ENCODE results near the gene P2RY12.

Gene P2RY12

GRCh38 chr3:151384741-151385174 lies at the start of gene P2RY12:
TSS of gene P2RY12 (minus strand) at chr3:151384753. CDS start at chr3:151338845, 45,908 bp downstream.
- no peak for DNase-seq (ENCODE audit: low read depth in 2 of 2)

GRCh38 chr3:151432616-151433372 lies 48.2 kb upstream of the P2RY12 start:
- no peak for DNase-seq (ENCODE audit: low read depth in 2 of 2)

- no peak for DNase-seq (ENCODE audit: low read depth in 2 of 2)
Observed at GRCh38 chr3:151431940-151432339, 47.4 kb upstream of the P2RY12 start.

GRCh38 chr3:151430821-151431484 lies 46.4 kb upstream of the P2RY12 start:
- DNase-seq (ENCODE audit: low read depth in 2 of 2): no peak

GRCh38 chr3:151428386-151428785 lies 43.8 kb upstream of the P2RY12 start:
- no peak for DNase-seq (ENCODE audit: low read depth in 2 of 2)

- no peak for DNase-seq (ENCODE audit: low read depth in 2 of 2)
Observed at GRCh38 chr3:151426341-151426657, 41.7 kb upstream of the P2RY12 start.

DNA sequence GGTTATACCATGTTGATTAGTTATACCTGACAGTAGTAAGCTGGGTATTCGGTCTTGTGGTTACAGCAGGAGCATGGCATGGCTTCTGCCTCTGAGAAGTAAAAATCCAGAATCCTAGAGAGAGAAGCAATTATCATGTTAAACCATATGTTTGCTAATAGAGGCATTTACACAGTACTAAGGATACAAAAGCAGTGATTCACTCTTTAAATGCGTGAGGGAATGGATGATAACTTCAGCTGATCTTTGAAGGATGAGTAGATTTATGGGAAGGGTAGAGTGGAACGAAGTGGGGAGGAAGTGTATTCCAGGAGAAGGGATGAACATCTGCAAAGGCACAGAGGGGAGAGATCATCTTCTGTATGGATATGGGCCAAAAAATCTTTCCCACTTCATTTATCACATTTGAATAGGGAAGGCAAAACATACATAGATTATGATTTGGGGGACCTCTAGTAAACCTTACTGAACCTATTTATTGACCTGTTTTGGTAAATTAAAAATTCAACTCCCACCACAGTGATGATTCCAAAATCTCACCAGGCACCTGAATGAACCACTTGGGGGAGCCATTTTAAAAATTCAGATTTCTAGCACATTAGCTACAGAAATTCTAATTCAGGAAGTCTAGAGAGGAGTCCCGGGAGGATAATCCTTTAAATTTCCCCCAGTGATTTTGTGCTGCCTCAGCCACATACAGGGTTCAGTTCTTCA lies 41.2 kb upstream of the P2RY12 start:
- no peak for DNase-seq (ENCODE audit: low read depth in 2 of 2)

- no peak for DNase-seq (ENCODE audit: low read depth in 2 of 2)
Observed at GRCh38 chr3:151423091-151423490, 38.5 kb upstream of the P2RY12 start.

- no peak for DNase-seq (ENCODE audit: low read depth in 2 of 2)
Observed at GRCh38 chr3:151421938-151422337, 37.4 kb upstream of the P2RY12 start.

- no peak for DNase-seq (ENCODE audit: low read depth in 2 of 2)
Observed at GRCh38 chr3:151419806-151420205, 35.3 kb upstream of the P2RY12 start.

DNA sequence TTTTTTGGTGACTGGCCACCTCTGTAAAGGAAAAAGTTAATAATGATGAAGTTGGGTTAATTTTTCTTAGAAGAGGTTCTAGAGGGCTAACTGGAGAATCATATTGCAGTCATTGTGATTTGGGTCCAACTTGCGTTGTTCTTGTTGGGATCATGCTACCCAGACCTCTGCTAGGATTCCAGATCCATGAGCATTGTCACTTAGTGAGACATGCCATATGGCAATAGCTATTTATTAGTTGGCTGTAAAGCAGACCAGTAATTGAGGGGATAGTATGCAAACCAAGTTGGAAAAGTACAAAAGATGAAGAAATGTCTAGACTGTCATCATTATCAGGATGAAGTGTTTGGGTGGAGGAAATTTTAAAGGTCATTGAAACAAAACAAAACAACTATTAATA lies 30.7 kb upstream of the P2RY12 start:
- no peak for DNase-seq (ENCODE audit: low read depth in 2 of 2)

DNA sequence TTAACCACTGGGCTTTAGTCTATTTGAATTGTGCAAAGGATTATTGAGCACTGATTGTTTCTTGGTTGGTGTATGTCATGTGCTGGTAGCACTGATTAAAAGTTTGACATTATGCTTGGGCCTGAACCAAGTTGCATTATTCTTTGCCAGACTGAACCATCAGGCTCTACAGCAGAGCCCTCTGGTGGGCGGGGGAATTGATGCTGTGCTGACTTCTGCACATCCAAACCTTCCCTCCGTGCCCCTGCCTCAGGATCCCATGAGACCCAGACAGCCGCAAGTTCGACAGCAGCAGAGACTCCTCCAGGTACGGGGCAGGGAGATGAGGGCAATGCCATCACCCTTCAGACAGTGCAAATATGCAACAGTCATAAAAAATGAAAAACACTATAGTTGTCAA lies 28.4 kb upstream of the P2RY12 start:
- no peak for DNase-seq (ENCODE audit: low read depth in 2 of 2)

- no peak for DNase-seq (ENCODE audit: low read depth in 2 of 2)
Observed at GRCh38 chr3:151410891-151411559, 26.5 kb upstream of the P2RY12 start.

- DNase-seq (ENCODE audit: low read depth in 2 of 2): no peak
Observed at GRCh38 chr3:151407928-151408327, 23.4 kb upstream of the P2RY12 start.

DNA sequence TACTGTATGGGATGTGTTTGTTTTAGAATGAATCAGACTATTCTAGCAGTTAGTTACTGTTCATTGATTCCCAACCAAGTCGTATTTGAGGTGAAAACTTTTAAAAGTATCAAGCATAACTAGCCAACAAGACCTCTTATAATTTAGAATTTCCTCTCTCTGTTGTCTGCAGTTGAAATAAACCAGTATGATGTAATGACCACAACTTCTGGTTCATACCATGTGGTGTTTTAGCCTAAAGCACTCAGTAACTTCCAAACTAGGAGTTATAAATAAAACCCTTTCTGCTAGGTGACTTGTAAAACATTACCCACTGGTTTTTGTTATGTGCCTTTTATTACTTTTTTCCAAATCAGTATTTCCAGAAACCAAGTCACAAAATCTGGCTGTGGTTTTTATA lies 19.8 kb upstream of the P2RY12 start:
- no peak for DNase-seq (ENCODE audit: low read depth in 2 of 2)

DNA sequence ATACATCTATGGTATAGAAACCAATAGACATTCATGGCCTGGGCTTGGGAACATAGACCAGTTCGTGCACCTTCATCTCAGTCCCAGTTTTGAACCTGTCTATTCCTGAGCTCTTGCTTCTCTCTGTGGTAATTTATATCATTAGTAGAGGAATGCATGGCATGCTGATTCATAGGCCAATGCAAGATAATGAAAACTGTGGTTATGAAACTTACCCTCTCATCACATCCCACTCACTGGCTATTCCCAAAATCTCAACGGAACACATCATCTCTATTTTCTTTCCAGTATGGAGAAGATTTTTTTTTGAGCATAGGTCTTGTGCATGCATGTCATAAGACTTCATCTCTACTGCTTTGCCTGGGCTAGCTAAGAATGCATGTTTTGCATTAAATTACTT lies 18.7 kb upstream of the P2RY12 start:
- no peak for DNase-seq (ENCODE audit: low read depth in 2 of 2)

- no peak for DNase-seq (ENCODE audit: low read depth in 2 of 2)
Observed at GRCh38 chr3:151402349-151402748, 17.8 kb upstream of the P2RY12 start.

GRCh38 chr3:151400341-151400740 lies 15.8 kb upstream of the P2RY12 start:
- no peak for DNase-seq (ENCODE audit: low read depth in 2 of 2)

- DNase-seq (ENCODE audit: low read depth in 2 of 2): no peak
Observed at GRCh38 chr3:151398895-151399294, 14.3 kb upstream of the P2RY12 start.

- no peak for DNase-seq (ENCODE audit: low read depth in 2 of 2)
Observed at GRCh38 chr3:151395806-151396205, 11.3 kb upstream of the P2RY12 start.

- no peak for DNase-seq (ENCODE audit: low read depth in 2 of 2)
Observed at GRCh38 chr3:151394611-151395010, 10.1 kb upstream of the P2RY12 start.

GRCh38 chr3:151393941-151394340 lies 9.4 kb upstream of the P2RY12 start:
- no peak for DNase-seq (ENCODE audit: low read depth in 2 of 2)
